T1000 (cell line): ENCODE results near the gene NACC2.

ENCODE experiments used
- DNase-seq: peaks from one replicate; lab custom pipeline; 2025; ENCODE audit warnings: mixed read lengths; lab: John Stamatoyannopoulos, UW

NACC2 gene

GRCh38 chr9:136055715-136056545 lies 39.2 kb downstream of the NACC2 start:
- DNase-seq = no peak

- no peak for DNase-seq
Observed at GRCh38 chr9:136054798-136055714, 40.0 kb downstream of the NACC2 start.

DNA sequence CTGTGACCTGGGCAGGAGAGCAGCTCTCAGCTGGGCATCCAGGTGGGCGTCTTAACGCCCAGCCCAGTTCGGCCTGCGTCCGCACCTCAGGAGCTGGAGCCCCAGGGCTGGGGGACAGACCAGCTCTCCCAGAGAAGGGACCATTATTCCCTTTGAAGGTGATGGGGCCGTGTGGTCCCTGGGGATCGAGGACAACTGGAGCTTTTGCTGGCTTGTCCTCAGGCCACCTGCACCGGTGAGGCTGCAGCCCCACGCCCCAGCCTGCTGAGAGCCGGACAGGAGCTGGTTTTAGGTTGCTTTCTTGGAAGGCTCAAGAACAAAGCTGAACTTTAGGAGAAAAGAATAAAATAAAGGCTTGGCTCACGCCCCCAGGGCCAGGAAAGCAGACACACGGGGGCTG lies 40.9 kb downstream of the NACC2 start:
- no peak for DNase-seq

DNA sequence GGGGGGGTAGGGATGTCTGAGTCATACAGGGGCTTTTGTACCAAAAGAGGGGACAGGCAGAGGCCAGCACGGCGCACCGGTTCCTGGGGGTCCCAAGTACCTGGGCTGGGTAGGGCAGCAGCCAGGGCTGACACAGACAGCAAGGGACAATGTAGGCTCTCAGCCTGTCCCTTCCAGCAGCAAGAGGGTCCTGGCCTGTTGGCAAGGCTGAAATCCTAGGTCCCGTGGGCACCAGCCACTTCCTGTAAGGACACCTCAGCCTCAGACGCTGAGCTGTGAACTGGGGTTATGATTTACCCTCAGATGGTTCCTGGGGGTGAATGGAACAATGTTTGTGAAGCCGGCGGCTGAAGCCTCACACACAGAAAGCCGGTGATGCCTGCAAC lies 41.3 kb downstream of the NACC2 start:
- no peak for DNase-seq

DNA sequence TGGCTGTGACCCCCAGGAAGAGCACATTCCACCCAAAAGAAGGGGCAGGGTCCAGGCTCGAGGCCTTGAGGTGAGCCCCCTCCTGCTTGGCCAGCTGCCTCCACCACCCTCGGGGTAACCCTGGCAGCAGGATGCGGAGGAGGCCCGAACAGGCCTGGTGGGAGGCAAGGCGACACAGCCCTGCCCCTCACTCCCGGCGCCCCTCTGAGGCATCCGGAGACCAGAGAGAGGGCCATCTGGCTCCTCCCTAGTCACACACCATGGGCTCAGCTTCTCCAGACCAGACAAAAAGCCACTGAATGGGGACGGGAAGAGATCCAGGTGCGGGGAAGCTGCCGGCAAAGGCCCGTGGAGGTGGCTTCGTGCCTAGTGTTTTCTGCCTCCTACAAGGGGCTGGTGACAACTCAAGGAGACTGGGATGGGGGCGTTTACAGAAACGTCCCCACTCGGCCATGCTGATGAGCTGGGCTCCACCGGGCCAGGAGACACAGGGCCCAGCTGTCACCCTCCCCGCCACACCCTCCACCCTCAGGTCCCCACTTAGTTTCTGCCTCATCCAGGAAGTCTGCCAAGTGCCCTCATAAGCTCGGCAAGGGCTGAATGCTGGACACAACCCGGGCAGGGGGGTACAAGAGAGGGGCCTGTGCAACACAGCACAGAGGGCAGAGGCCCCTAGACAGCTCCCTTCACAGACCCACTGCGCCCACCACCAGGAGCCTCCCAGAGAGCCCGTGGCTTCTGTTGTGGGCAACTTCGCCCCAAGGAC lies 41.9 kb downstream of the NACC2 start:
- DNase-seq = no peak

GRCh38 chr9:136052472-136052880 lies 42.6 kb downstream of the NACC2 start:
- peak; percentile 38 for DNase-seq

- peak; percentile 81 for DNase-seq
Observed at GRCh38 chr9:136051837-136052471, 43.1 kb downstream of the NACC2 start.

GRCh38 chr9:136051453-136051836 lies 43.6 kb downstream of the NACC2 start:
- no peak for DNase-seq

- DNase-seq = no peak
Observed at GRCh38 chr9:136050701-136051452, 44.2 kb downstream of the NACC2 start.

DNA sequence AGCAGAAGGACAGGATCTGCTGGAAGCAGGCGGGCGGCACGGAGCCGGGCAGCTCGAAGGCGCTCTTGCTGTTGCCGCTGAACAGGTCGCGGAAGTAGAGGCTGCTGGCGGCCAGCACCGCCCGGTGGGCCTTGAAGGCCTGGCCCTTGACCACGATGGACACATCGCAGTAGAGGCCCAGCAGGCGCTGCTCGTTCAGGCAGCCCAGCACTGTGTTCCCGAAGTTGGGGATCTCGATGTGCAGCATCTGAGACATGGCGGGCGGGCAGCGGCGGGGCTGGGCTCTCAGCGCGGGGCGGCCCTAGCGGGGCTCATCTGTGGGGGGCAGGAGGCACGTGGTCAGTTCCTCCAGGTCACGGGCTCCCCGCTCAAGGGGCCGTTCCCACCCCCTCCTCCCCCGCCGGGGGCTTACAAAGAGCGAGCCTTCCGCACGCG lies 44.8 kb downstream of the NACC2 start:
- DNase-seq = no peak

DNA sequence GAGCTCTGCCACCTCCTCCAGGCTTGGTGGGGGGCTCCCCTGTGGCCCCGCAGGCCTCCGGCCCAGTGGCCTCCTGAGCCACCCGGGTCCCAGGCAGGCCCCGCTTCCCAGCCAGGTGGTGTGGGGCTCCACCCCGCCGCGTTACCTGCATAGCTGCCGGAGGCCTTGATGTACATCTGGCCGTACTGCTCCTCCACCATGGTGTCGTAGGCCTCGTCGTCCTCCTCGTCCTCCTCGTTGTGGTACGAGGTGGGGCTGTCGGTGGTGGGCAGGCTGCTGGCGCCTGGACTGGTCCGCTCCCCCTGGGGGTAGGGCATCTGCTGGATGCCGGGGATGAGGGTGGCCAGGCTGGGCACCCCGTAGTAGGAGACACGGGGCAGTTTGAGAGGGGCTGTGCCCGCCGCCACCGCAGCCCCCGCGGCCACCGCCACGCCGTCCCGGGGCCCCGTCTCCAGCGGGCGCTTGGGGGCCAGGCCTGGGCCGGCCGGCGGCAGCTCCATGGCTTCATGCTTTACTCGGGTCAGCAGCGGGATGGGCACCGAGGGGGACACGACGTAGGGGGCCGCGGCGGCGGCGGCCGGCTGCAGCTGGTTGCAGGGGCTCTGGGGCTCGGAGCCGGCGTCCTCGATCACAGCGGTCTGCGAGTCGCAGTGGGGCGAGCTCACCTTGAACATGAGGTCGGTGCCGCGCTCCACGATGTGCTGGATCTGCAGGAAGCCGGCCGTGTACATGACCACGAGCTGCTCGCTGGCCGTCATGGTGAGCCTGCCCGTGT lies 45.4 kb downstream of the NACC2 start:
- no peak for DNase-seq

- no peak for DNase-seq
Observed at GRCh38 chr9:136048560-136049411, 46.3 kb downstream of the NACC2 start.

- DNase-seq = no peak
Observed at GRCh38 chr9:136047775-136048559, 47.1 kb downstream of the NACC2 start.

- no peak for DNase-seq
Observed at GRCh38 chr9:136047076-136047774, 47.9 kb downstream of the NACC2 start.

DNA sequence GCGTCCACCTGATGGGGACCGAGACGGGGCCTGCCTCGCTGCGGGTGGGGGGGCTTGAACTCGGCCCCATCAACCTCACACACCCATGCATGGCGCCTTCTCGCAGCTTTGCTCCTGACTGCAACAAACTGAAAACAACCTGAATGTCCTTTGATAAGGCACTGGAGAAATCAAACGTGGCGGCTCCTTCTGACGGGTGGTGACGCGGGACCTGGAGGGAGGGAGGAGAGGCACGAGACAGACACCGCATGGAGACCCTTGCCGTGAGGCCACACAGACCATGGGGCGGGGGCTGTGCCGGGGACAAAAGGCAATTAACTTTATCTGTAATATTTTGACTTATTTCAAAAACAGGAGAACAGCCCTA lies 48.6 kb downstream of the NACC2 start:
- DNase-seq = no peak

- DNase-seq = no peak
Observed at GRCh38 chr9:136045595-136046553, 49.2 kb downstream of the NACC2 start.
